Stomach smooth muscle (tissue), 2 donors: ENCODE measurements around the gene PRC1.

Source experiments
- H3K27ac ChIP-seq: one replicate; pipeline ENCODE4 v1.7.0; 2013; ENCODE audit warnings: mild to moderate bottlenecking, low read length, inconsistent platforms
- H3K27me3 ChIP-seq, 2 donors: one replicate each; pipeline ENCODE4 v1.7.0; 2013; ENCODE audit warnings: low read length in 2 of 2; ENCODE audit not compliant: insufficient read depth in 2 of 2, control insufficient read depth in 1 of 2
- H3K36me3 ChIP-seq, 2 donors: one replicate each; pipeline ENCODE4 v1.7.0; 2013; ENCODE audit warnings: low read length in 2 of 2; ENCODE audit not compliant: control insufficient read depth in 2 of 2, insufficient read depth in 2 of 2
- H3K4me1 ChIP-seq: one replicate; pipeline ENCODE4 v1.7.0; 2013; ENCODE audit warnings: low read length; ENCODE audit not compliant: control insufficient read depth, insufficient read depth
- H3K4me3 ChIP-seq, 2 donors: one replicate each; pipeline ENCODE4 v1.7.0; 2013; ENCODE audit warnings: low read length in 2 of 2
- H3K9ac ChIP-seq, 2 donors: one replicate each; pipeline ENCODE4 v1.7.0; 2013; ENCODE audit warnings: low read length in 2 of 2, mild to moderate bottlenecking in 1 of 2
- H3K9me3 ChIP-seq, 2 donors: one replicate each; pipeline ENCODE4 v1.7.0; 2013; ENCODE audit warnings: low read length in 2 of 2; ENCODE audit not compliant: control insufficient read depth in 2 of 2
- donor health status: healthy.
- donor health status: Pancreatic carcinoma.

PRC1 gene, protein sequence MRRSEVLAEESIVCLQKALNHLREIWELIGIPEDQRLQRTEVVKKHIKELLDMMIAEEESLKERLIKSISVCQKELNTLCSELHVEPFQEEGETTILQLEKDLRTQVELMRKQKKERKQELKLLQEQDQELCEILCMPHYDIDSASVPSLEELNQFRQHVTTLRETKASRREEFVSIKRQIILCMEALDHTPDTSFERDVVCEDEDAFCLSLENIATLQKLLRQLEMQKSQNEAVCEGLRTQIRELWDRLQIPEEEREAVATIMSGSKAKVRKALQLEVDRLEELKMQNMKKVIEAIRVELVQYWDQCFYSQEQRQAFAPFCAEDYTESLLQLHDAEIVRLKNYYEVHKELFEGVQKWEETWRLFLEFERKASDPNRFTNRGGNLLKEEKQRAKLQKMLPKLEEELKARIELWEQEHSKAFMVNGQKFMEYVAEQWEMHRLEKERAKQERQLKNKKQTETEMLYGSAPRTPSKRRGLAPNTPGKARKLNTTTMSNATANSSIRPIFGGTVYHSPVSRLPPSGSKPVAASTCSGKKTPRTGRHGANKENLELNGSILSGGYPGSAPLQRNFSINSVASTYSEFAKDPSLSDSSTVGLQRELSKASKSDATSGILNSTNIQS

DNA sequence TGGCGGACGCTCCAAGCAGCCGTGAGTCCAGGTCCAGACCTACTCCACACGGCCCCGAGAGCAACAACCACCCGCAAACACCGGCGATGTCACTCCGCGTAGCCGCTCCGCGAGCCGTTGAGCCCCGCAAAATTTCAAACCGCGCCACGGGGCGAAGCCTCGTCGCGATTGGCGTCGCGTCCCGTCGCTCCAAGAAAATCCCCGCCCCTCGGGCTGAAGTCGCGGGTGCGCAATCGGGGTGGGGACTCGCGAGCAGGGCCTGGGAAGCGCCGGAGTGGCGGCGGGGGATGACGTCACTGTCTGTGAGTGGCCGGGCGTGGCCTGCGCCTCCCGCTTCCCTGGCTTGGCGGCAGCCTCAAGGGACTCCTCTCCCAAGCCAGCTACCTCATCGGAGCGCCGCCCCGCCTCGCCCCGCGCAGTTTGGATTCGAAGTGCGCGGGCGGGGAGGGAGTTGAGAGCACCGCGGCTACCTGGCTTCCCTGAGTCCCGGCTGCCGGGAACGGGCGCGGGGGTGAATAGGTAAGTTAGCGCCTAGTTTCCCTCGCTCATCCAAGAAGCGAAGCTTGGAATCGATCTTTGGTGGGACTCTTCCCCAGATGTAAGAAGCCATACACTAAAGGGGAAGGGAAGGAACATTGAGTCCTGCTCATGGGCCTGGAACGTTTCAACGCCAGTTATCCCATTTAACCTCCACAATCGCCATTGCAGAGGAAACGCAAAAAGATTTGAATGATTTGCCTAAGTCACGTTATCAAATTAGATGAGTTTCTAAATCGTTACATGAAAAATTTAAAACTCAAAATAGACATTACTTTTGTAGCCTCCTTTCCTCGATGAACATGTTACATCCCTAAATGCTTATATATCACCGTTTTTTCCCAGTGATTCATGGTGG lies at the start of gene PRC1:
TSS of gene PRC1 (minus strand) at position 119 of the 895 bp plus-strand sequence. CDS start at position 1, 118 bp downstream.
- Histone ChIP-seq H3K4me1 (peaks cover 9% of the 10 kb centered on the region), H3K27me3 (no peaks in the 10 kb centered on the region), H3K36me3 (peaks cover 8 to 11% of the 10 kb centered on the region in 2 donors), H3K9ac (peak within 1 kb of the TSS; percentile 90 to 95), H3K9me3 (no peaks in the 10 kb centered on the region), H3K4me3 (peak within 1 kb of the TSS; percentile 88 to 91), H3K27ac (peak within 1 kb of the TSS; percentile 85)

DNA sequence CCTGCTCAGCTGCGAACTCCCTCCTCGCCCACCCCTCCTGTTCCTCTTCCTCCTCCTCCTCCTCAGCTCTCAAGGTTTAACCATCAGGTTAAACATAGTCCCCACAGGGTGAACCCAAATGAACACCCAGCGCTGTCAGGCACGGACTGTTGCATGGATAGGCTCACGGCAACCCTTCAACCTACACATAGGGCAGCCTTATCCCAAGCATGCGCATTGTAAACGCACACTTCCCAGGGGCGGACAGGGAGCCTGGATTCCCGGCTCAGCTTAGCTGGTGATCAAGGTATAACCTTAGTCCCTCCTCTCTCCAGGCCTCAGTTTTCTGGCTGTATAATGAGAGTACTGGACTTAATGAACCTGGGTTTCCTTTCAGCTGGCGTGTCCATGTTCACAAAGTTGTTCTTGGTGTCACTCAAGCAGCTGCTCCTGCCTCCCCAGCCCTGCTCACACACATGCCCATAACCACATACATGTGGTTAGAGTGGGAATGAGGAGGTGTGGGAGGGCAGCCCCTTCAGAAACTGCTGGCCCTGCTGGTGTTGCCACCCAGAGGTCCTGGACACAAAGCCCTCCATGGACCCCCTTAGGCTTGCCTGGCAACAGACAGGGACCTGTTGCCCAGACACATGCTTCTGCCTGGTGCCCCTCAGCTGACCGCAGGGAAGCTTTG lies 49.0 kb upstream of the PRC1 start:
- no peaks in the 10 kb centered on the region for H3K9me3 ChIP-seq
- no peak overlapping the region for H3K27ac ChIP-seq

DNA sequence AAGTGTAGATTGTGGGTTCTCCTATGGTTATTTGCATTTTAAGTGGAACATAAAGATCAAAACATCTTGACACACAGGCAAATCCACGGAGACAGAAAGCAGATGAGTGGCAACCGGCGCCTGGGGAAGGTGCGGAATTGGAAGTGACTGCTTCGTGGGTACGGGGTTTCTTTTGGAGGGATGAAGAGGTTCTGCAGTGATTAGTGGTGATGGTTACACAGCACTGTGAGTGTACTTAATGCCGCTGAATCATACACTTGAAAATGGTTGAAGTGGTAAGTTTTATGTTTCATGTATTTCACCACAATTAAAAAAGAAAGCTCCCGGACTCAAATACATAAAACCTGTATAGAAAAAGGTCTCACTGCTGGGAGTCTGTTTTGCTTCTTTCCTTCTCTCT lies 46.5 kb upstream of the PRC1 start:
- Histone ChIP-seq H3K4me3 (no peak overlapping the region), H3K9ac (no peak overlapping the region), H3K4me1 (no peaks in the 10 kb centered on the region), H3K27me3 (peaks cover 2 to 4% of the 10 kb centered on the region in 2 donors), H3K27ac (no peak overlapping the region), H3K36me3 (no peaks in the 10 kb centered on the region), H3K9me3 (no peaks in the 10 kb centered on the region)

More for the DNA sequence above, 49.0 kb upstream of the PRC1 start:
- H3K36me3 ChIP-seq: no peaks in the 10 kb centered on the region
- no peaks in the 10 kb centered on the region for H3K4me1 ChIP-seq
- H3K9ac ChIP-seq: no peak overlapping the region
- H3K4me3 ChIP-seq: no peak overlapping the region
- peaks cover 0 to 2% of the 10 kb centered on the region in 2 donors for H3K27me3 ChIP-seq

DNA sequence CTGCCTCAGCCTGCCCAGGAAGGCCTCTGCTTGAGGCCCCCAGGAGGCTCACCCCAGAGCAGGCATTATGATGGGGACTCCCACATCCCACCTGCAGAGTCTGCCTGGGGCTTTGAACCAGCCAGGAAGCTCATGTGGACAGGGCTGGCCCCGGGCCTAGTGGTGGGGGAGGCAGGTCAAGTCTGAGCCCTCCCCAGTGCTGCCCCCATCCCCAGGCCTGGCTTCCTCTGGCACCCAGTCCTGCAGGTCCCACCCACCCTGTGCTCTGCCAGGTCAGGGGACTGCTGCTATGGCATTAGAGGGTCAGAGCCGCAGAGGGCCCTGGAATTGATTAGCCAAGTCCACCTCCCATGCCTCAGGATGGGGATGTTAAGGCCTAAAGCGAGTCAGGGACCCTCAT lies 45.7 kb upstream of the PRC1 start:
- H3K4me3 ChIP-seq: no peak overlapping the region
- H3K9me3 ChIP-seq: no peaks in the 10 kb centered on the region
- H3K4me1 ChIP-seq: no peaks in the 10 kb centered on the region
- H3K9ac ChIP-seq: no peak overlapping the region
- peaks cover 4% of the 10 kb centered on the region in 2 donors for H3K27me3 ChIP-seq
- H3K36me3 ChIP-seq: no peaks in the 10 kb centered on the region
- no peak overlapping the region for H3K27ac ChIP-seq

DNA sequence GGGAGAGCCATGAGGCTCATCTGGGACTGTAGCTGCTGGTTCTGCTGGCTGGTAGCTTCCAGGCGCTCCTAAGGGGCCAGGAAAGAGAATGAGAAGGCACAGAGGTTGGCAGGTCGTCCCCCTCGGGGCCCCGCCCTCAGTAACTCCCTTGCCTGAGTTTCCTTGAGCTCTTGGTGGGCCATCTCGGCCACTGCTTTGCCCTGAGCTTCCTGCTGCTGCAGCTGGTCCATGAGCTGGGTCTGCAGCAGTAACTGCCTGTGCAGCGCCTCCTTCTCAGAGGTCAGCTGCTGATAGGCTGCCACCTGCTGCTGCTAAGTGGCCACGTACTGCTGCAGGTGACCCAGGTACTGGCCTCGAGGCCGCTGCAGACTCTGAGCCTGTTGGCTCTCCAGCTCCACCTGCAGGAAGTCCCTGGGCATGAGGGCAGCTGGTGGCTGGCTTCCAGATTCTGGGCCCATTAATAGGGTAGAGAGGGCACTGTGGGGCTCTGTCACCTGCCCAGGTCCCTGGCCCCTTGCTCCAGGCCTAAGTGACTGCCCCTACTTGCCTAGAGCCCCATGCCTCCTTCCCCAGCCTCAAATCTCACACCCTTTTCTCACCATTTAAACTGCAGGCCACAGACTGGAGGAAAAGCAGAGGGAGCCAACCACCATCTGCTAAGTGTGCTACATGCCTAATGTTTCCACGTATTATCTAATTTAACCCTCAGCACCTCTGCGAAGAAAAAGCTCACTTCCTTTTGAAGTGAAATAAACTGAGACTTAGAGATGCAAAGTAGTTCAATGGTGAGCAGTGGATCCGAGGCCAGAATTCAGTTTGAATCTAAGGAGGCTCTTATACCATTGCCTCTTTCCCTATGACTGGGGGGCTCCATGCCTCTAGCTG lies 38.8 kb upstream of the PRC1 start:
- Histone ChIP-seq H3K36me3 (no peaks in the 10 kb centered on the region), H3K9me3 (no peaks in the 10 kb centered on the region), H3K27ac (no peak overlapping the region), H3K4me3 (no peak overlapping the region), H3K9ac (no peak overlapping the region), H3K4me1 (no peaks in the 10 kb centered on the region), H3K27me3 (peaks cover 4% of the 10 kb centered on the region in 2 donors)

DNA sequence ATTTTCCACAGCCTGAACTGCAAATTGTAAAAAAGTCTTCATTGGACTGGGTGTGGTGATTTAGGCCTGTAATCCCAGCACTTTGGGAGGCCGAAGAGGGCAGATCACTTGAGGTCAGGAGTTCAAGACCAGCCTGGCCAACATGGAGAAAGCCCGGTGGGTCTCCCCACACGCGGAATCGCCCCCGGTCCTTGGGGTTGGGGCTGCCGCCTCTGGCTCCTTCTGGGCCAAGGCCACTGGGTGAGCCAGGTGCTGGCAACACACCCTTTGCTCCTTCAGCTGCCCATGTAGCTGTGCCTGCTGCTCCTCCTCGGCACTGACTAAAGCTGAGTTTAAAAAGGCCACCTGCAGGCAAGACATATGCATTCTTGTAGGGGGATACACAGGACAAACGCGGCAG lies 37.5 kb upstream of the PRC1 start:
- Histone ChIP-seq H3K27ac (no peak overlapping the region), H3K9ac (no peak overlapping the region), H3K36me3 (no peaks in the 10 kb centered on the region), H3K9me3 (no peaks in the 10 kb centered on the region), H3K4me1 (no peaks in the 10 kb centered on the region), H3K27me3 (peaks cover 0 to 4% of the 10 kb centered on the region in 2 donors), H3K4me3 (no peak overlapping the region)

DNA sequence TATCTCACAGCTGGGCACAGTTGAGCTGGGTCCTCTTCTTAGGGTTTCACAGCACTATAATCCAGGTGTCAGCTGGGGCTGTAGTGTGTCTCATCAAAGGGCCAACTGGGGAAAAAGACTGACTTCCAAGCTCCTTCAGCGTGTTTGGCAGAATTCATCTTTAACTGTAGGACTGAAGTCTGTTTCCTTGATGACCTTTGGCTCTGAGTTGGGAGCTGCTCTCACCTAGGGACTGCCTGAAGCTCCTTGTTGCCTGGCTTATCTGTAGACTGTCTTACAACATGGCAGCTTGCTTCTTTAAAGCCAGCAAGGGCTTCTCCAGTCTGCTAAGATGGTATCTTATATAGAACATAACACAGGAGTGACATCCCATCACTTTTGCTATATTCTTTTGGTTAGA lies 33.3 kb upstream of the PRC1 start:
- Histone ChIP-seq H3K4me3 (no peak overlapping the region), H3K27me3 (no peaks in the 10 kb centered on the region), H3K9me3 (no peaks in the 10 kb centered on the region), H3K36me3 (no peaks in the 10 kb centered on the region), H3K27ac (no peak overlapping the region), H3K9ac (no peak overlapping the region), H3K4me1 (no peaks in the 10 kb centered on the region)

DNA sequence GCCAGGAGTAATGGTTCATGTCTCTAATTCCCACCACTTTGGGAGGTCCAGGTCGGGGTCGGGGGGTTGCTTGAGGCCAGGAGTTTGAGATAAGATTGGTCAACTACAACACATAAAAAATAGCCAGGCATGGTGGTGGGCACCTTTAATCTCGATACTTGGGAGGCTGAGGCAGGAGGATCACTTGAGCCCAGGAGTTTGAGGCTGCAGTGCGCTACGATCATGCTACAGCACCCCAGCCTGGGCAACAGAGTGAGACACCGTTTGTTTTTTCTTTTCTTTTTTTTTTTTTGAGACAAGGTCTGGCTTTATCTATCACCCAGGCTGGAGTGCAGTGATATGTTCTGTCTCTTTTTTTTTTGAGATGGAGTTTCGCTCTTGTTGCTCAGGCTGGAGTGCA lies 29.4 kb upstream of the PRC1 start:
- no peaks in the 10 kb centered on the region for H3K36me3 ChIP-seq
- no peak overlapping the region for H3K27ac ChIP-seq
- no peak overlapping the region for H3K9ac ChIP-seq
- no peak overlapping the region for H3K4me3 ChIP-seq
- H3K9me3 ChIP-seq: no peaks in the 10 kb centered on the region
- H3K4me1 ChIP-seq: peaks cover 9% of the 10 kb centered on the region
- H3K27me3 ChIP-seq: no peaks in the 10 kb centered on the region

DNA sequence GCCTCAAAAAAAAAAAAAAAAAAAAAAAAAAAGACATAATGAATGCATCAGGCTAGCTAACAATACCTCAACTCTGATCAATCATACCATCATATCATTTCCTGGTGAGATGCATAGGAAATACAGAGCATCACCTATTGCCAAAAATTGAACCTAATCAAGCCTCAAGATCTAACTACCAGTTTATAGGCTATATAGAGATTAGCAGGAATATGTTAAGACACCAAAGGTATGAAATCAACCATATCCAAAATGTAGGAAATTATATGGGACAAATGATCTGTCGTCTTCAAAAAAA lies 28.4 kb upstream of the PRC1 start:
- H3K9ac ChIP-seq: peak overlapping the region; percentile 79 to 90
- H3K27ac ChIP-seq: peak overlapping the region; percentile 37
- peak overlapping the region; percentile 94 to 98 for H3K4me3 ChIP-seq
- no peaks in the 10 kb centered on the region for H3K9me3 ChIP-seq
- H3K27me3 ChIP-seq: no peaks in the 10 kb centered on the region
- peaks cover 12% of the 10 kb centered on the region for H3K4me1 ChIP-seq
- peaks cover 0 to under 1% of the 10 kb centered on the region in 2 donors for H3K36me3 ChIP-seq
